B cell (primary cell): ENCODE results near the gene CERS6. TPM values are rescaled to one million over a fixed set of nuclear protein-coding genes. Genes with fewer than 3 reads are reported as not detected.

ENCODE experiments used
- ATAC-seq: fragments of 200-7000 bp; cut with Tn5 transposase; one replicate; pipeline ENCODE4 v1.10.0; 2021; ENCODE audit warnings: low read depth, mild to moderate bottlenecking, moderate number of reproducible peaks, moderate library complexity
- CTCF ChIA-PET: fragments of 350-600 bp; sonication (Branson Sonifier 250); formaldehyde crosslinking; loops from one replicate; lab custom pipeline; 2021; ENCODE audit warnings: antibody characterized with exemption, inconsistent platforms; lab: Charles Lee
- POLR2A ChIA-PET: fragments of 350-600 bp; sonication (Branson Sonifier 250); formaldehyde crosslinking; loops from one replicate; lab custom pipeline; 2021; ENCODE audit warnings: antibody characterized with exemption; lab: Charles Lee
- DNase-seq: peaks from one replicate; pipeline ENCODE4 v3.0.0; 2013
- H2AFZ ChIP-seq: 2 replicates; pipeline ENCODE4 v1.6.1; 2012; ENCODE audit warnings: mild to moderate bottlenecking, low read depth, low read length; ENCODE audit not compliant: insufficient read depth, poor library complexity, severe bottlenecking
- H3K27ac ChIP-seq, 2 donors: 1 replicate in 1 of 2; 2 replicates in 1 of 2; pipeline ENCODE4 v1.5.1; 2012 to 2013; ENCODE audit warnings: low read length in 2 of 2, mild to moderate bottlenecking in 2 of 2, moderate library complexity in 1 of 2
- H3K27me3 ChIP-seq, 4 experiments: fragments of 200-600 bp in 1 of 4; sonication (generic) in 1 of 4; replicated peaks in 1 of 4; 1 replicate in 2 of 4; 2 replicates in 2 of 4; pipeline versions ENCODE4 v1.6.1 to v1.7.0; 2013 to 2016; ENCODE audit warnings: low read length in 3 of 4, mild to moderate bottlenecking in 2 of 4, mixed read lengths in 1 of 4, moderate library complexity in 1 of 4; ENCODE audit not compliant: insufficient read depth in 4 of 4, control insufficient read depth in 3 of 4; ENCODE audit errors: control extremely low read depth in 1 of 4
- H3K36me3 ChIP-seq, 2 experiments: replicated peaks in 1 of 2; 1 replicate in 1 of 2; 2 replicates in 1 of 2; pipeline versions ENCODE4 v1.6.1 to v1.7.1; 2013; ENCODE audit warnings: low read length in 1 of 2; ENCODE audit not compliant: insufficient read depth in 2 of 2, control insufficient read depth in 1 of 2; ENCODE audit errors: control extremely low read depth in 1 of 2, extremely low read depth in 1 of 2
- H3K4me1 ChIP-seq, 2 donors: fragments of 200-600 bp in 1 of 2; sonication (generic) in 1 of 2; 1 replicate in 1 of 2; 2 replicates in 1 of 2; pipeline versions ENCODE4 v1.5.1 to v1.6.1; 2013 to 2017; ENCODE audit warnings: low read length in 2 of 2; ENCODE audit not compliant: control insufficient read depth in 2 of 2, insufficient read depth in 2 of 2
- H3K4me2 ChIP-seq: replicated peaks from 2 replicates; pipeline ENCODE3; 2012; ENCODE audit warnings: mild to moderate bottlenecking, low read depth, low read length; ENCODE audit not compliant: poor library complexity, severe bottlenecking
- H3K4me3 ChIP-seq, 5 experiments: fragments of 200-600 bp in 1 of 5; sonication (generic) in 1 of 5; 1 replicate in 3 of 5; 2 replicates in 2 of 5; pipeline versions ENCODE4 v1.5.1 to v1.7.0; 2011 to 2016; ENCODE audit warnings: low read length in 4 of 5, mild to moderate bottlenecking in 4 of 5, low read depth in 2 of 5, control low read depth in 1 of 5, moderate library complexity in 1 of 5; ENCODE audit not compliant: insufficient read depth in 1 of 5; ENCODE audit errors: control extremely low read depth in 1 of 5, extremely low read depth in 1 of 5
- H3K79me2 ChIP-seq: fragments of 200-600 bp; sonication (generic); one replicate; pipeline ENCODE4 v1.6.0; 2016; ENCODE audit warnings: low read length; ENCODE audit not compliant: control insufficient read depth, insufficient read depth
- H3K9ac ChIP-seq: fragments of 200-600 bp; sonication (generic); 2 replicates; pipeline ENCODE4 v1.6.1; 2017; ENCODE audit warnings: mild to moderate bottlenecking, low read length, moderate library complexity
- H3K9me3 ChIP-seq, 3 donors: one replicate each; pipeline versions ENCODE4 v1.6.1 to v1.7.1; 2013; ENCODE audit warnings: low read length in 2 of 3; ENCODE audit not compliant: control insufficient read depth in 2 of 3, insufficient read depth in 1 of 3; ENCODE audit errors: control extremely low read depth in 1 of 3
- H4K20me1 ChIP-seq: 2 replicates; pipeline ENCODE4 v1.6.0; 2012; ENCODE audit warnings: mild to moderate bottlenecking, low read length; ENCODE audit not compliant: insufficient read depth, control insufficient read depth, poor library complexity, severe bottlenecking
- H3K27ac Mint-ChIP-seq: one replicate; pipeline ENCODE4 v1.8.0; 2021; ENCODE audit warnings: mixed read lengths
- H3K27me3 Mint-ChIP-seq: one replicate; pipeline ENCODE4 v1.8.0; 2021; ENCODE audit warnings: mixed read lengths
- H3K4me1 Mint-ChIP-seq: one replicate; pipeline ENCODE4 v1.8.0; 2021; ENCODE audit warnings: mixed read lengths
- H3K4me3 Mint-ChIP-seq: one replicate; pipeline ENCODE4 v1.8.0; 2021; ENCODE audit warnings: mixed read lengths
- H3K9me3 Mint-ChIP-seq: one replicate; pipeline ENCODE4 v1.8.0; 2022; ENCODE audit warnings: mixed read lengths; ENCODE audit not compliant: insufficient read depth
- CTCF ChIP-seq: fragments of 200-600 bp; IDR thresholded peaks from one replicate; pipeline ENCODE4 v1.8.0; 2022; ENCODE audit warnings: antibody characterized with exemption, mild to moderate bottlenecking
- EZH2 ChIP-seq: IDR thresholded peaks from 2 replicates; pipeline ENCODE4 v1.6.1; 2012; ENCODE audit warnings: borderline replicate concordance, low read depth, mild to moderate bottlenecking, moderate library complexity, low read length; ENCODE audit not compliant: insufficient read depth, poor library complexity, severe bottlenecking
- WGBS: methylation state at CpG from one replicate; pipeline ENCODE4 v1.1.5; 2013; ENCODE audit warnings: missing lambda C conversion rate; ENCODE audit not compliant: insufficient coverage; 5-methylcytosine and 5-hydroxymethylcytosine counted together
- intact Hi-C: fragments of 100-400 bp; cut with micrococcal nuclease; formaldehyde crosslinking; loops from one replicate; pipeline ENCODE4 v1.10.0; 2022
- polyA plus RNA-seq: library from polyadenylated mRNA; depleted of rRNA; stranded (reverse); fragments of >200 nt; gene quantifications from 2 replicates; pipeline ENCODE4 v1.2.3, GENCODE V29; 2012
- total RNA-seq, 2 donors: library from RNA; stranded (reverse); fragments of 120-200 nt in 1 of 2; gene quantifications; 1 replicate in 1 of 2; 2 replicates in 1 of 2; pipeline versions ENCODE4 v1.2.3 to v1.2.4, GENCODE V29; 2013 to 2022

The CERS6 gene
- total and polyA plus RNA-seq, 2 donors (not counting 1 experiment from before 2014, with no cell fraction given): 2.2 to 5.5 TPM

- Histone ChIP-seq H3K4me3 (no peak overlapping the region), H3K9me3 (no peaks in the 10 kb centered on the region), H3K36me3 (no peaks in the 10 kb centered on the region), H3K79me2 (no peaks in the 10 kb centered on the region), H3K9ac (no peak overlapping the region), H4K20me1 (no peaks in the 10 kb centered on the region), H3K27ac (no peak overlapping the region), H3K27me3 (no peaks in the 10 kb centered on the region), H3K4me1 (peaks cover 11 to 13% of the 10 kb centered on the region in 2 donors), H2AFZ (no peak overlapping the region), H3K4me2 (no peak overlapping the region)
- ATAC-seq: no peak
- DNase-seq: no peak
- no peaks in the 10 kb centered on the region for H3K27me3 Mint-ChIP-seq
- H3K4me3 Mint-ChIP-seq: no peak overlapping the region
- POLR2A ChIA-PET: no interaction called here
- WGBS: no CpG with 5 or more reads among the region's 1 CpG
- H3K9me3 Mint-ChIP-seq: no peaks in the 10 kb centered on the region
- peaks cover 38% of the 10 kb centered on the region for H3K4me1 Mint-ChIP-seq
- intact Hi-C loops: loop anchor here (5.0 kb wide), 1 partner anchor 33 kb away; no protein-coding TSS in a partner anchor
- CTCF ChIA-PET: no interaction called here
- TF ChIP-seq CTCF (no peak), EZH2 (no peak)
- H3K27ac Mint-ChIP-seq: peak overlapping the region; percentile 33
These were observed 138.7 kb downstream of the CERS6 start for GRCh38 chr2:168594778-168595177.

- no peaks in the 10 kb centered on the region for H3K27me3 ChIP-seq
- ATAC-seq: no peak
- no peaks in the 10 kb centered on the region for H3K9me3 Mint-ChIP-seq
- H4K20me1 ChIP-seq: no peaks in the 10 kb centered on the region
- H3K27me3 Mint-ChIP-seq: no peaks in the 10 kb centered on the region
- H3K79me2 ChIP-seq: no peaks in the 10 kb centered on the region
- H3K4me3 Mint-ChIP-seq: no peak overlapping the region
- WGBS: 92% methylated on average over 2 of the region's 6 CpGs
- H3K27ac ChIP-seq: no peak overlapping the region
- H3K4me1 ChIP-seq: peaks cover 27 to 33% of the 10 kb centered on the region in 2 donors
- ChIA-PET POLR2A (no interaction called here), CTCF (interaction anchor here (1.1 kb wide), 1 partner anchor 37 kb away, joined by 6 read pairs; no protein-coding TSS in a partner anchor)
- no peak for DNase-seq
- TF ChIP-seq CTCF (no peak), EZH2 (no peak)
- H3K4me1 Mint-ChIP-seq: peaks cover 56% of the 10 kb centered on the region
- H3K4me2 ChIP-seq: no peak overlapping the region
- no peaks in the 10 kb centered on the region for H3K36me3 ChIP-seq
- no peak overlapping the region for H2AFZ ChIP-seq
- no peak overlapping the region for H3K27ac Mint-ChIP-seq
- H3K9ac ChIP-seq: no peak overlapping the region
- intact Hi-C loops: no loop called here
- H3K9me3 ChIP-seq: no peaks in the 10 kb centered on the region
- no peak overlapping the region for H3K4me3 ChIP-seq
These were observed 141.0 kb downstream of the CERS6 start for GRCh38 chr2:168596881-168597655.
